Hematopoietic multipotent progenitor cell treated with erythropoietin and hydrocortisone succinate and interleukin-3 and kit ligand, for 6 days (in vitro differentiated cells): Measurements from ENCODE around the gene OR51S1.
"Not testable (repeated sequence)": the region's sequence is repeated elsewhere in the genome, so short reads cannot be mapped to it uniquely, and the experiment has no call there.

Experiments
- DNase-seq: peaks from one replicate; pipeline ENCODE4 v3.0.0-alpha.2; 2015

Gene OR51S1, protein sequence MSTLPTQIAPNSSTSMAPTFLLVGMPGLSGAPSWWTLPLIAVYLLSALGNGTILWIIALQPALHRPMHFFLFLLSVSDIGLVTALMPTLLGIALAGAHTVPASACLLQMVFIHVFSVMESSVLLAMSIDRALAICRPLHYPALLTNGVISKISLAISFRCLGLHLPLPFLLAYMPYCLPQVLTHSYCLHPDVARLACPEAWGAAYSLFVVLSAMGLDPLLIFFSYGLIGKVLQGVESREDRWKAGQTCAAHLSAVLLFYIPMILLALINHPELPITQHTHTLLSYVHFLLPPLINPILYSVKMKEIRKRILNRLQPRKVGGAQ

DNA sequence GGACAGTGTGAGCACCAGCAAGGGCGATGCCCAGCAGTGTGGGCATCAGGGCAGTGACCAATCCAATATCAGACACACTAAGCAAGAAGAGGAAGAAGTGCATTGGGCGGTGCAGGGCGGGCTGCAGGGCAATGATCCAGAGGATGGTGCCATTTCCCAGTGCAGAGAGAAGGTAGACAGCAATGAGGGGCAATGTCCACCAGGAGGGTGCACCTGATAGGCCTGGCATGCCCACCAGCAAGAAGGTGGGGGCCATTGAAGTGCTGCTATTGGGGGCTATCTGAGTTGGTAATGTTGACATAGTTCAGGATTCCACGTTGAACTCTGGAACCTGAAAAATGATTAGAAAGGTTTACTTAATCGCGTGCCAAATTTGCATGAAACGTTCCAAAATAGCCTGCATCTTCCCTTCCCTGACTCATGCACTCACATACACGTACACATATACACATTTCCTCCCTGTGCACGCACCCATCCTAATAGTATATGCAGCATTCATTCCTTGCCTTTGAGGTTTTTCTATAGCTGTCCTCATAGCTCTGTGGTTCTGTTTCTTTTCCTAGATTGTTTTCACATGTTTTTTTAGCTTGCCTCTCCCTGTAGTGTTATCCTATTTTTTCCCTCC, at the start of gene OR51S1:
Gene OR51S1 (minus strand): TSS at position 301 of the 625 bp plus-strand sequence. CDS start 0 bp downstream, at position 301.
- no peak for DNase-seq

DNA sequence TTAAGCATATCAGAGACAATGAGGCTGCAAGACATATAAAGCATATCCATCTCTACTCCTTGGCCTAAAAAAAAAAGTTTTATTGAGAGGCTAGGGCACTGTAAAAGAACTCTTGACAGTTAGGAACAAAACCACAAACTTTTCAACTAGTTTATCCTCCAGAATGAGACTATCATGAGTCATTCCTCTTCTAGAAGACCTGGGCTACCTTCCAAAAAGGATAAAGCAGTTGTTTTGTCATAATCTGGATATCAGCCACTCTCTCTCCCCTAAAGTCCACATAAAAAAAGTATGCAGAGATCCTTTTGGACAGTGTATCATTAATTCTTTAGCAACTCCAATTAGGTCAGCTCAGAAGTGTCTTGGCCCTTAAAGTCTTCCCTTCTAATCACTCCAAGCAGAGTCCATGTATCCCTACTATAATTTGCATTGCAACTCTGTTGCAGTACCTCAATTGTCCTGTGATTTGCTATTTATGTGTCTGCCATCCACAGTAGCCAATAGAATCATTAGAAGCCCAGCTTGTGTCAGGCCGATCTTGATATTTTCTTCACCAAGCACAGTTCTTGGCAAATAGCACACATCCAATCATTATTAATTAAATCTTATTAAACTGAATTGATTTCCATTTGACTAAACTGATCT, 43.1 kb upstream of the OR51S1 start:
- DNase-seq = peak; percentile 57

DNA sequence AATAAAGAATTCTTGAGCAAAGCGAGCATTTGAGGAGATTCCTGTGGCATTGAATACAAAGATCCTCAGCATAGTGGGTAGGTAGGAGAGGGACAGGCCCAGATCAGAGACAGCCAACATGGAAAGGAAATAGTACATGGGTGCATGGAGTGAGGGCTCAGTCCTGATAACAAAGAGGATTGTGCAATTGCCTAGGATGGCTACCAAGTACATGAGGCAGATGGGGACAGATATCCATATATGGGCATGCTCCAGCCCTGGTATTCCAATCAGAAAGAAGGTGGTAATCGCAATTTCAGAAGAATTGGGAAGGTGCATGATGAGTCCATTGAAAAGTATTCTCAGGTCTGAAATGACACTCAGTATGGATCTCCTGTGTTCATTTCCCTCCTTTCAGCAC, 41.3 kb upstream of the OR51S1 start:
- DNase-seq = peak; percentile 4

DNA sequence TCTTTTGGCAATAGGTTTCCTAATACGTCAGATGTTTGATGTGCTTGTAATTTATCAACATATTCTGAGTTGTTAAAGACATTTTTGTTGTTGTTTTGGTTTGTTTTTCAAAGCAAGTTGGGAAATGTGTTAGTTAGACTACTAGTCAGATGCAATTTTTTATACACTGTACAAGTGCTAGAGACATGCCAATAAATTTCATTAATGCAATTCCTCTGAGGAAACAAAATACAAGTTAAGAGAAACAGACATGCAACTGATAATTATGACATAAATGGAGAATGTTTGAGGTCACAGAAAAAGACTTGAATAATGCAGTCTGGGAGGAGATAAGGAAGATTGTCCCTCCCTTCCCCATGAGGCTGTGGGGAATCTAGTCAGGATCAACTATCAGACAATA, 38.6 kb upstream of the OR51S1 start:
- no peak for DNase-seq

DNA sequence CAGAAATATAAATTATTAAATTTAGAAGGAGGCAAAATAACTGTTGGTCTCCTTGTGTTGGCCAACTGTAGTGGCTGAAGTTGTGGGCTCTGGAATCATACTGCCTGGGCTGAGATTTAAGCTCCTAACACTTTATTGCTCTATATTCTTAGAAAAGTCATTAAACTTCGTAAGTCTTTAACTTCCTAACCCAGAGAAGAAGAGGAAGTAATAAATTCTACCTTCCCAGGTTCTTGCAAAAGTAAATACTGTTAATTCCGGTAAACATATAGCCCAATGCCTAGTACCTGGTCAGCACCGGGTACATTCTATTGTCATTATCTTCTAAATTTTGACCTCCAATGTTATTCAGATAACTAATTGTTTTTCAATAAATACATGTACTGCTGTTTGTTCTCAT, 37.2 kb upstream of the OR51S1 start:
- no peak for DNase-seq

DNA sequence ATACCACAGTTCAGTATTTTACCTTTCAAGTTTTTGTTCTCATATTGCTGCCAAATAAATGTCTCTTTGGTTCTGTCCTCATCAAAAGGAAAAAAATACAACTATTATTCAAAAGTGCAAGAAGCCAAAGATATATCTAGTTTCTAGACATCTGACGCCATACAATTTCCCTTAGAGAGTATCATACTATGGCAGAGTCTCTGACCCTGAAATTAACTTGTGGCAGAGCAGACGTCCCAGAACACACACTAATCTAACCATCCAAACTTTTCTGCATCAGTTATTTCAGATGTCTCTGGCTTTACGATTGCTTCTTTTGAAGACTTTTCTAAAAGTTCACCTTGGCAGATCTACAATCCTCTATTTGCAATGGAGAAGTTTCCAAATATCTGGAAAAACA, 35.4 kb upstream of the OR51S1 start:
- no peak for DNase-seq

DNA sequence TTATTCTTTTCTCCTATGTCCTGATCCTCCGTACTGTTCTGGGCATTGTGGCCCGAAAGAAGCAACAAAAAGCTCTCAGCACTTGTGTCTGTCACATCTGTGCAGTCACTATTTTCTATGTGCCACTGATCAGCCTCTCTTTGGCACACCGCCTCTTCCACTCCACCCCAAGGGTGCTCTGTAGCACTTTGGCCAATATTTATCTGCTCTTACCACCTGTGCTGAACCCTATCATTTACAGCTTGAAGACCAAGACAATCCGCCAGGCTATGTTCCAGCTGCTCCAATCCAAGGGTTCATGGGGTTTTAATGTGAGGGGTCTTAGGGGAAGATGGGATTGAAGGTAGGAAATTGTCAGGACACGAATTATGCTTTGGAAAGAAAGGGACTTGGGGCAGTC, 33.5 kb upstream of the OR51S1 start:
- DNase-seq = no peak

DNA sequence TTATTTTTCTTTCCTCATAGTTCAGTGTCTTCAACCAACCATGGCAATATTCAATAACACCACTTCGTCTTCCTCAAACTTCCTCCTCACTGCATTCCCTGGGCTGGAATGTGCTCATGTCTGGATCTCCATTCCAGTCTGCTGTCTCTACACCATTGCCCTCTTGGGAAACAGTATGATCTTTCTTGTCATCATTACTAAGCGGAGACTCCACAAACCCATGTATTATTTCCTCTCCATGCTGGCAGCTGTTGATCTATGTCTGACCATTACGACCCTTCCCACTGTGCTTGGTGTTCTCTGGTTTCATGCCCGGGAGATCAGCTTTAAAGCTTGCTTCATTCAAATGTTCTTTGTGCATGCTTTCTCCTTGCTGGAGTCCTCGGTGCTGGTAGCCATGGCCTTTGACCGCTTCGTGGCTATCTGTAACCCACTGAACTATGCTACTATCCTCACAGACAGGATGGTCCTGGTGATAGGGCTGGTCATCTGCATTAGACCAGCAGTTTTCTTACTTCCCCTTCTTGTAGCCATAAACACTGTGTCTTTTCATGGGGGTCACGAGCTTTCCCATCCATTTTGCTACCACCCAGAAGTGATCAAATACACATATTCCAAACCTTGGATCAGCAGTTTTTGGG, 33.0 kb upstream of the OR51S1 start, which contains the start of gene OR51T1:
Gene OR51T1 (plus strand): TSS at position 41 of the 641 bp plus-strand sequence. CDS start 0 bp downstream, at position 41.
- no peak for DNase-seq

DNA sequence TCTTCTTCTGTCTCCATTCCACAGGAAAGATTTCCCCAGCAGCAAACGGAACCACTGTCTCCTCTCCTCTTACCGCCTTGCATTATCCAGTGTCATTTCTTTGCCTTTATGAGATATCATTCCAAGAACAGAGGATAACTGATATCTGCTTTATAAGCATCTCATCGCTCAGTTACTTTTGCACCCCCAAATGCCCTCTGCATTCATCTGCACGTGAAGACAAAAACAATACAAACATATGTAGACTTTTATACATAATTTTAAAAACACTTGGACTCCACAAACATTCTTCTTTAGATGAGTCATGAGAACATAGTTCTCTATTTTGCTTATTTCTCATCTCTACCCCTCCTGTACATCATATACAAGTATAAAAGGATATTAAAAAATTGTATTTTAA, 32.2 kb upstream of the OR51S1 start:
- no peak for DNase-seq

DNA sequence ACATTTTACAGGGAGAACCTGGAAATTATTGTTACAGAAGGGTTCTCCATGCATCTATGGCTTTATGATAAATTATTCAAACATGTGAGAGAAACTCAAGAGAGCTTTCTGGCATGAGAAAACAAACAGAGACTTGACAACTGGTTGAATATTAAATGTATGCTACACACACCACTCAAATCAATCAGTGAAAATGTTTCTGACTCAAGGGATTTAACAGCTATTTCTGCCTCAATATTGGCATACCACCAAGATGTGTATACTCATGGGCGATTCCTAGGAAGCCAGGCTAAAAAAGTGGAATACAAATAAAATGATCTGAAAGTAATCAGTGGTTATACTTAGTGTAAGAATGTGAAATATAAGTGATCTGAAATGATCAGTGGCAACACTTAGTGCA, 16.8 kb upstream of the OR51S1 start:
- DNase-seq = no peak

DNA sequence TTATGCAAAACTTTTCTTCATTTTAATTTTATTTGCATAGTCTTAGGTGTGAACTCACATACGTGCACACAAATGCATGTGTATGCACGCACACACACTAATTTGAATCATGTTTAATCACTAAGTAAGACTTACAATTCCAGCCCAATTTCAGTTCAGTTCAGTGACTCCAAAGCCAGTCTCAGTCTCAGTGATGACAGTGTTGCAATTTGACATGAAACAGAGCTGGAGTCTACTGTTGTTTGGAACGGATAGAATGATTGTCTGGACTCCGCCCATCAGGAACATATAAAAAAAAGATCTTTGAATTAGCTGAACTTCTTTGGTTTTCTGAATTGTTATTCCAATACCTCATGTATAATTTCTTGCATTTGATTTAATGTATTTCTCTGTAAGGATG, 14.9 kb upstream of the OR51S1 start:
- no peak for DNase-seq

DNA sequence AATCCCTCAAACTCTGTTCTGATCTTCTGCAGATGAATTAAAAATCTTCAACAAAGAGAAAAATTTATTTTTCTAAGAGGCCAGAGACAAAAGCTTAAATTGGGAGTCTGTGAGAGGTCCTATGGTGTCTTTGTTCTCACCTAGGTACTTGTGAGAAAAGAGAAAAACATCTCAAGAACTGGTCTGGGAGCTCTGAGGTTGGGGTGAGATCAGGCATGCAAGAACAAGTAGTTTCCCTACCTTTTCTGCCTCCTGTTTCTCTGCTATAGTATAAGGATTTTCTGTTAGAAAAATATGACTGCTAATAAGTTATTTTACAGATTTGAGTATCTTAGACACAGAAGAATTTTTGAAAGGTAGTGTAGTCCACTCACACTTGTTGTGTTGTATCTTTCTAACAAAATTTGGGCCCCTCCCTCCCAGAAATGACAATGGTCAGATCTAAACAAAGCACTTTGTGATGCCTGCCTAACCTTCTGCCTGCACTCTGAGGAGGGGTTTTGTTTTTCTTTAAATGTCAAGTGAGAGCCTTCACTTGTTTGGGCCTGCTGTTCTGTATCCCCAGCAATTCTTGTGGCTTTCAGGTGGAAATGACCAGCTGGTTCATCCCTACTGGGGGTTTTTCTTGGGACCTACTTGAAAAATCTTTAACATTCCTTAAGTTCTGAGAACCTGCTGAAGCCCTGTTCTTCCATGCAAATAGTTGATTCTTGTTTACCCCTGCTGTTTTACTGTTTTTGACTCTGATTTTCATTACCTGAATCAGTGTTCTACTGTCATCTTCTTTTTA, 13.6 kb upstream of the OR51S1 start:
- DNase-seq = no peak

DNA sequence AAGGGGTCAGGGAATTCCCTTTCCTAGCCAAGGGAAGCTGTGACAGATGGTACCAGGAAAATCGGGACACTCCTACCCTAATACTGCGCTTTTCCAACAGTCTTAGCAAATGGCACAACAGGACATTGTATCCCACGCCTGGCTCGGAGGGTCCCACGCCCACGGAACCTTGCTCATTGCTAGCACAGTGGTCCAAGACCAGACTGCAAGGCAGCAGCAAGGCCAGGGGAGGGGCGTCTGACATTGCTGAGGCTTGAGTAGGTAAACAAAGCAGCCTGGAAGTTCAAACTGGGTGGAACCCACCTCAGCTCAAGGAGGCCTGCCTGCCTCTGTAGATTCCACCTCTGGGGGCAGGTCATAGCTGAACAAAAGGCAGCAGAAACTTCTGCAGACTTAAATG, 5.3 kb upstream of the OR51S1 start:
- DNase-seq = not testable (repeated sequence)

DNA sequence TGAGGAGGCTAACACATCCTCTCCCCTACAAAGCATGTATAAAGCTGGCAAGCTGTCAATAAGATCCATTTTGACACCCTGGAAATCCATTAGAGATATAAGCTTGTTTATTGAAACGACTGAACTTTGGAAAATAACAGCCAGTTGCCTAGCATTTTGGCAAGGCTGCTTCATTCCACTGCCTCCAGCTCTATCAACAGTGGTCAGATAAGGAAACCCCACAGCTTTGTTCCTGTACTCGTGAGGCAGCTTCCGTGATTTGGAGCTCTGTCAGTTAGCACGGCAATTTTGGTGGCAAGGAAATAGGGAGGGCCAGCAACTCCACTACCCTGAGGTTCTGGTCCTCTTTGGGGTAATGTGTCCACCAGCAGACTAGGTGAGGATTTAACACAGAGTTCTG, 2.0 kb upstream of the OR51S1 start:
- DNase-seq = peak; percentile 1

DNA sequence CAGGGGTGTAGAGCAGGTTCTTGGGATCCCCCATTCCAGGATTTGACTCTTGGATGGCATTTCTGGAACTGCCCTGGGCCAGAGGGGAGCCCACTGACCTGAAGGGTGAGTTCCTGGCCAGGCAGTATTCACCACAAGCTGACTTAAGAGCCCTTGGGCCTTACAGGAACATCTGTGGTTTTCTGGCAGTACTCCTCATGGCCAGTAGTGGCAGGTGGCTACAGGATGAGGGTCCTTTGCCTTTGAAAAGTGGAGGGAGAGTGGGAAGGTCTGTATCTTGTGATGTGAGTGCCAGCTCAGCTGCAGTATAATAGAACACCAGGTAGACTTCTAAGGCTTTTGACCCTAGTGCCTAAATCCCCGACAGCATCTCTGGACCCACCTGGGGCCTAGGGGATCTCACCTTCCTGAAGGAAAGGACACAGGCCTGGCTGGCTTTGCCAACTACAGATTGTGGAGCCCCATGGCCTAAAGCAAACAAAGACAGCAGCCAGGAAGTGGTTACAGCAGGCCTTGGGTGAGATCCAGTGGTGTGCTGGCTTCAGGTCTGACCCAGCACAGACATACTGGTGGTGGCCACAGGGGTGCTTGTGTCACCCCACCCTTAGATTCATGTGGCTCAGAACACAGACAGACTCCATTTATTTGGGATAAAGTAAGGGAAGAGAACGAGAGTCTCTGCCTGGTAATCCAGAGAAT, 9.0 kb downstream of the OR51S1 start:
- DNase-seq = no peak

DNA sequence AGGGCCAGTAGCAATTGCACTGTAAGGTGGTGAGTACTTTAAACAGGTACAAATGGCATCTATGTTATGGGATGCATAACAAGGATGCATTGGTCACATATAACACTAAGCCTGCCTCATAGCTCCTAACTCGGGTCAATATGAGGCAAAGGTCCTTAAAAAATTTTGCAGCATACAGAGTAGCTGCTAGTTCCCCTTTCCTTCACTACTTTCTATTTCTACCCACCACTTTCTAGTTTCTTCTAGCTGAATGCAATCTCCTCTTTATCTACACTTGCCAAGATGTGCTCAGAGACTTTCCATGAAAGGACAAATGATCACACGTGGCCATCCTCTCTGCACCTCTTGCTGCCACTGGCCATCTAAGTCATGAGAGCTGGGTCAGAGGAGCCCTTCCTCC, 18.1 kb downstream of the OR51S1 start:
- no peak for DNase-seq

DNA sequence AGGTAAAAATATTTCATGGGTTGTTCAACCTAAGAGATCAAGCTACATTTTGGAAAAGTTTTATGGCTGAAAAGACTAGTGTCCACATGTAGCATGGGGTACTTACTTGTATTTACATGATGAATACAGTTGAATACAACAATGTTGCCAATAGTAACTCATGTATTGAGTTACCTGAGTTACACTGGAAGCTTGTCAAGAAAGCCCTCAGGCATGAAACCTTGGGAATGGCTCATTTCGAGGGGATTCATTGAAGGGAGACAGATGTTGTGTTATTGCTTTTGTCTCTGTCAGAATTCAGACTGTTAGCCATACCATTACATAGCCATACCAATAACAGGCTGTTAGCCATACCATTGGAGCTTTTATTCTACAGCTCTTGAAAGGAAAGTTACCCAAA, 18.7 kb downstream of the OR51S1 start:
- DNase-seq = no peak

DNA sequence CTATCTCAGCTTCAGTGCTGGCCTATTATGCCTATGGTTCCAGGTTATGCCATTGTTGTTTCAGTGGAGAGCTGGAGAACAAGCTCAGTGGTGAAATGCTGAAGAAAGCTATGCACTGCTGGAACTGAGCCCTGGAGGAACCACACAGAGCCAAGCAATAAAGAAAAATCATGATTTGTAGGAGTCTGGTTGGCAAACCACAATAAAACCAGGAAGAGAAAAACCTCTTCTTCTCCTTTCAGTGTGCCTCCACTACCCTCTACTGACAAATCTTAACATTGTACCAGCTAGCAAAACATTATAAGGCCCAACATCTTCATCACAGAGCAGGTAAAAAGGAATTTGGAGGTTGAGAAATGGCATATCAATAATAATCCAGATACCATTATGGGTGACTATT, 22.6 kb downstream of the OR51S1 start:
- peak; percentile 7 for DNase-seq

DNA sequence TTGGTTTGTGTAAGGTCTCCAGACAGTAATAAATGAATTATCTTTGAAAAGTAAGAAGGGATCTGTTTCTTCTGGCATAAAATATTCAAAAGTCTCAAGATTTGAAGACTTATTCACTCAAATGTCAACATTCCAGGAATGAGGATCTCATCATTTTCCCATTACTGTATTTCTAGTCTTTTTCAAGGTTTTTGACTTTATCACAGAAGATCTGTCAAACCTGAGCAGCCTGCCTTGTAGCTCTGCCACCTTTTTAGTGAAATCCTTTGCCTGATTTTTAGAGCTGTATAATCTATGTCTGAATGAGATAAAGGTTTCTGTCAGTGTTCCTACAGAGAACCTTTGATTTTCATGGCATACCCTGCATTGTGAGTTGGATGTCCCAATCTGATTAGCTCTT, 23.9 kb downstream of the OR51S1 start:
- no peak for DNase-seq

DNA sequence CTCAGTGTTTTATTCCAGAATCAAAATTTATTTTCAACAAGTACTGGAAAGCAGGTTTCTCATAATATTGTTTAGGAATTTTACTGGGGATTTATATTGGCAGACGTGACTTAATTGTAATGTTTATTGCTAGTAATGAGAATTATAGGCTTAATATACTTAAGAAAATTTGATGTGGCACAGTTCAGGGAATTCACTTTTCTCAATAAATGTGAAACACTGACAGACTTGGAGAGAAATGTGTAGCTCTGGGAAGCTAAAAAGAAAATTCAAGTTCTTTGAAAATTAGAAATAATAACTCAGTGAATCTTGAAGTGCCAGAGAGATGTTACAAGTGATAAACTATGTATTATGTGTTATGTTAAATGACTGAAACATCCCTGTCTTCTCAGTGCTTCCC, 28.0 kb downstream of the OR51S1 start, which contains the start of gene OR51F2:
Gene OR51F2 (plus strand): TSS at position 301 of the 400 bp plus-strand sequence. CDS start 101 bp downstream, outside the sequence.
- no peak for DNase-seq

DNA sequence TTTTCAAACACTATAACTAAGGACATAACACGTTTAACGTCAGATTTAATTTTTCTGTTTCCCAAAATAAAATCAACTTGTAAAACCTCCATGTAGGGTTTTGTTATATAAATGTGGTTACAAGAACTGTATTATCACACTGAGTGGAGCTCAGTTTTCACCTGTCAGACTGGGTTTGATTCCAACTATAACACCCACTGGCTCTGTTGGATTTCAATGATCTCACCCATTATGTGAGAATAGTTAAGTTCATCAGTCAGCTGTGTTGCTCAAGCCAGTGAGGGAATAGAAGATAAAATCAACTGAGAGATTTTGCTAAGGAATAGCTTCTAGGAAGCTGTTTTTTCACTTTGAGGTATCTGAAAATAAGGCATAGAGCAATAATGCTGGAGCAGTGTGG, 39.8 kb downstream of the OR51S1 start:
- no peak for DNase-seq

DNA sequence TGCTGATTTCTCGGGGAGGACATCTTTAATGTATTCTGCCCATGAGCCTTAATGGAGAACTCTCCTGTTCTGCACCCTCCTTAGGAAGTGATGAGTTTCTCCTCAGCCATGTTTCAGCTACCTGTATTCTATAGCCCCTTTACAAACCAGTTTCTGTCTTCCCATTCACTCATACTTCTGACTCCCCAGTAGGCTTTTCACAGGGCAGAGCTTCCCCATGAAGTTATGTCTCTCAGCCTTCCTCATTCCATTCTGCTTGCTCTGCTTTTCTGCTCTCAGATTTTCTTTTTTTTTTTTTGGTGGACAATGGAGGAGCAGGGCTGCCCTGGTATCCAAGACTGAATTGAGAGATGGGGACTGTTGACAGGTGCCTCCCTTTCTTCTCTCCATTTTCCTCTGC, 40.5 kb downstream of the OR51S1 start:
- no peak for DNase-seq
